Fibroblast of peridontal ligament (primary cell): ENCODE data around the gene WWOX.
"Not testable (repeated sequence)": the region's sequence is repeated elsewhere in the genome, so short reads cannot be mapped to it uniquely, and the experiment has no call there.

Experiments used
- DNase-seq: peaks from one replicate; pipeline ENCODE4 v3.0.0-alpha.2; 2010; ENCODE audit errors: extremely low read depth

The WWOX gene

GRCh38 chr16:78684655-78685375 is 585.4 kb downstream of the WWOX start:
- peak; percentile 16 for DNase-seq

- DNase-seq = peak; percentile 60
Observed at GRCh38 chr16:78686601-78687000, 587.1 kb downstream of the WWOX start.

GRCh38 chr16:78689028-78689427 is 589.6 kb downstream of the WWOX start:
- peak; percentile 39 for DNase-seq

- no peak for DNase-seq
Observed at GRCh38 chr16:78689536-78689935, 590.1 kb downstream of the WWOX start.

- no peak for DNase-seq
Observed at GRCh38 chr16:78690510-78690909, 591.1 kb downstream of the WWOX start.

- not testable (repeated sequence) for DNase-seq
Observed at GRCh38 chr16:78691746-78692145, 592.3 kb downstream of the WWOX start.

- no peak for DNase-seq
Observed at GRCh38 chr16:78693496-78693895, 594.0 kb downstream of the WWOX start.

- DNase-seq = no peak
Observed at GRCh38 chr16:78694414-78694813, 595.0 kb downstream of the WWOX start.

GRCh38 chr16:78695391-78695790 is 595.9 kb downstream of the WWOX start:
- no peak for DNase-seq

- DNase-seq = no peak
Observed at GRCh38 chr16:78696797-78697196, 597.3 kb downstream of the WWOX start.

GRCh38 chr16:78697426-78697825 is 598.0 kb downstream of the WWOX start:
- DNase-seq = no peak

GRCh38 chr16:78703936-78704335 is 604.5 kb downstream of the WWOX start:
- no peak for DNase-seq

- DNase-seq = peak; percentile 14
Observed at GRCh38 chr16:78704416-78704815, 605.0 kb downstream of the WWOX start.

- no peak for DNase-seq
Observed at GRCh38 chr16:78705694-78706093, 606.2 kb downstream of the WWOX start.

GRCh38 chr16:78706637-78707036 is 607.2 kb downstream of the WWOX start:
- DNase-seq = no peak

GRCh38 chr16:78709137-78709884 is 609.9 kb downstream of the WWOX start:
- DNase-seq = no peak

- no peak for DNase-seq
Observed at GRCh38 chr16:78715106-78715505, 615.7 kb downstream of the WWOX start.

GRCh38 chr16:78715673-78716072 is 616.2 kb downstream of the WWOX start:
- DNase-seq = no peak

GRCh38 chr16:78718141-78718540 is 618.7 kb downstream of the WWOX start:
- no peak for DNase-seq

- no peak for DNase-seq
Observed at GRCh38 chr16:78720416-78720815, 621.0 kb downstream of the WWOX start.

- no peak for DNase-seq
Observed at GRCh38 chr16:78727536-78727935, 628.1 kb downstream of the WWOX start.

- DNase-seq = peak; percentile 0
Observed at GRCh38 chr16:78729687-78730086, 630.2 kb downstream of the WWOX start.

- no peak for DNase-seq
Observed at GRCh38 chr16:78731785-78732184, 632.3 kb downstream of the WWOX start.
